Activated CD8-positive, alpha-beta memory T cell treated with anti-CD3 and anti-CD28 coated beads, Interleukin-2, amount 50 U/mL, for 24 hours (primary cell): ENCODE results near the gene THOC1.

Experiments used
- DNase-seq: peaks from one replicate; pipeline ENCODE4 v3.0.0-alpha.2; 2020; ENCODE audit errors: extremely low read depth

The THOC1 gene

DNA sequence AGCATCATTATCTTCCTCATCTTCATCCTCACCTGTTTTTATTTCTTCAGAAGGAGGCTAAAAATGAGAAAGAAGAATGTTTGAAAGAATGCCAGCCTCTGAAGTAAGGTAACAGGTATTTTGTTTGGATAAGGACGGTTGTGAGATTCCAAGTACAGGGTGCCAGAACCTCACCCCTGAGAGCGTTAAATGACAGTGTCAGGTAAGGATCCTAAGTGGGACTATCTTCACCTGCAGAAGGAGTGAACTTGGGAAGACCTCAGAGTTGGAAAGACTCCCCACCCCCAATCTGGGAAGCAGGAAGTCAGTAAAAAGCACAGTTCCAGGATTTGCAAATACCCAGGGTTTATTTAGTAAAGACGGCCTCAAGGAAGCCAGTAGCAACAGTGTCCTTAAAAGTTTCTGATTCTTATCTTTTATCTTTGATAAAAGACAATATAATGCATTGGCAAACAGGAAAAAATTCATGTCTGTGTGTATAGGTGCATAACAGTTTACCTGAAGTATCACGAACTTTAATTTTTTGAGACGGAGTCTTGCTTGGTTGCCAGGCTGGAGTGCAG, 52.3 kb downstream of the THOC1 start:
- no peak for DNase-seq

DNA sequence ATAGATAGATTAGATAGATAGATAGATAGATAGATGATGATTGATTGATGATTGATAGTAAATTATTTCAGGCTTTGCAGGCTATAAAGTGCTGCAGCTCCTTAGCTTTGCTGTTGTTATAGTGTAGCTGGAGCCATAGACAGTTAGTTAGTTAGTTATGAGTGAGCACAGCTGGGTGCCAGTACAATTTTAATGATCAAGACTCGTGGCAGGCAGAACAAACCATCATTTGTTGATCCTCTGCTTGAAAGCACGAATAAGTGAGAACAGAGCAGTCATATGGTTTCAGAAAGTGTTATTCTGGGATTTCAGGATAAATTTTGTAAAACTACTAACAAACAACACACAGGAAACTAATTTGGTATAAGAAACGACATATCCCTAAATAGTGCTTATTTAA, 53.9 kb downstream of the THOC1 start:
- DNase-seq, result no peak

DNA sequence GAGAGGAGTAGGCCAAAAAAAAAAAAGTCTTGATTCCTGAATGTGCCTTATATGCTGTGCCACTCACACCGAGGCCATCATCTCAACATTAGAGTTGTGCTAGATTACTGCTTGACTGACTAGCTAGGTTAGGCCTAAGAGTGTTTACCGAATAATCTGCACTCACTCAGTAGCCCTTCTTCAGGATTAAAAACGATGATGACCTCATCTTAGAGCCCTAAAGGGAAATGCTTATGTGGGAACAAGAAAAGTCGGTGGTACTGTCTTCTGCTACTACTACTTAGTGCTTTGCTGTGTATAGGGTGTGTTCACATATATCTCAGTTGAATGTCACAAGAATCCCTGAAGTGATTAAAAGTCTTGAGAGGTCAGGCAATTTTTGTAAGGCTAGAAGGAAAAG, 54.3 kb downstream of the THOC1 start:
- DNase-seq, result no peak

DNA sequence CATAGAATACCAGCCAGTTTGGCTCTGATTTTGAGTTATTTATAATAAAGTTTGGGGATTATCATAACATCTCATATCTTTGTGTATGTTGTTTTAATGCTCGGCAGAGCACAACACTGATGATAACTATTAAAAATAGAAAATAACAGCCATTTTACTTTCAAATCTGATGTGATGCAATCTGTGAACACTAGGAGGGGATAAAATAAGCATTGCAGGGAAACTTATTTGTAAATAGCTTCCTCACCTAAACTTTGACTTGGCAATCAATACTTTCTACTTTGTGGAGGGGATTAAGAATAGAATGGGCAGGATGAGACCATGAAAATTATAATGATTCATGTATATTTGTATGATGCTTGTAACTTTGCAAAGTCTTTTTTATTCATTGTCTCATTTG, 55.1 kb downstream of the THOC1 start:
- DNase-seq, result no peak

DNA sequence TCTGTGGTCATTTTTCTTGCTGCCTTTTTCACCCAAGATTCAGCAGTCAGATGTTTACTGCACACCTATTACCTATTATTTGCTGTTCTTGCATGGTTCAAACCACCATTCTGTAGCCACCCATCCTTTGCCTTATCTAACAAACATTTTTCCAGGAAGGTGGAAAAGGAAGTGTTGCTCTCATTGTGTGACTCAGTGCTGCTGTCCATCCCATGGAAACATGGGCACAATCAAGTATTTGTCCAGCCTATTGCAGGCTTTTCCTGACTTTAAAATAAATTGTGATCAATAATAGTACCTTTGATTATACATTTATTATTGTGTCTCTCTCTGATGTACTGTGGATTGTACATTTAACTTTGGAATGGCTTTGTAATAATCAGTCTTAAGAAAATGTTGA, 56.3 kb downstream of the THOC1 start:
- DNase-seq, result no peak

DNA sequence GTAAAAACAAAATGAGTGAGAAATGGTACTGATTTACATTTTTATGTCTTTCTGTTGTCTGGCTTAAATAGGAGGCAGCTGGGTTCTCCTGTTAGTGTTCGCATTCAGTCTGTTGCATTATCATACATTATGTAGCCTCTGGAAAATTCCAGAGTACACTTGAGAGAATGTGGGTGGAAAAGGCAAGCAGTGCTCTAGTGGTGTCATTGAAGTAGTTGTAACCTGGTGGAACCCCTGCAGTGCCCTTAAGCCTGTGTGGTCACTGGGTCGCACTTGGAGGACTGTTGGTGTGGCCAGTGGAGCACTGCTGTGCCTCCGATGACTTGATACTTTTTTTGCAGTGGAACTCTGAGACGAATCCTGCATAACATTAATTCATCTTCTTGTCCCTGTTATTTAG, 57.1 kb downstream of the THOC1 start:
- DNase-seq, result no peak

DNA sequence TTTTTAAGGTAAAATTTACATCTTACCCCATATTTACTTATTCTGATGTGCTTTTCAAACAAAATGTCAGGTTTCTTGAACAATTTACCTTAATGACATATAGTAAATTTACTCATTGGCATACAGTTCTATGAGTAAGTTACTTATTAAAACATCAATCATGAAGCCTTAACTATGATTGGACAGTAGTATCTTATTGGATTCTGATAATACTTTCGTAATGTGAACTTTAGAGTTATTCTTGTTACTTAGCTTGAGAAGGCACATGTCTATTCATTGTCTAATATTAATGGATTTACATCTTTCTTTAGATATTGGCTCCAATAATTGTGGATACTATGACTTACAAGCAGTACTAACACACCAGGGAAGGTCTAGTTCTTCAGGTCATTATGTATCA, 57.8 kb downstream of the THOC1 start:
- DNase-seq, result no peak

DNA sequence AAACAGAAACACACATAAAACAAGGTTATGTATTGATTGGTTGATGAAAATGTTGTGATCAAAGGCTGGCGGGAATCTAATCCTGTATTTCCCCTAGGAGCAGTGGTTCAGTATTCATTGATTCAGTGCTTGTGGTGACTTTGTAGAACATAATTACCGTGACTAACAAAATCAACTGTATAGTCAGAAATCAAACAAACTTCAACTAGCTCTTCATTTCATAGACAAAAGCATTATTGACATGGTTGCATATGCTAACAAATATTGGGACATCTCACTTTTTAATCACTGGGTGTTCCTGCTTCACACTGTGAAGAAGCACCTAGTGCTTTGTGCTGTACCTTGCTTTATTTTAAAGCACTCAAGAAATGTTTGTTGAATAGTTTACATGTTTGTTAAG, 68.1 kb downstream of the THOC1 start:
- no peak for DNase-seq

DNA sequence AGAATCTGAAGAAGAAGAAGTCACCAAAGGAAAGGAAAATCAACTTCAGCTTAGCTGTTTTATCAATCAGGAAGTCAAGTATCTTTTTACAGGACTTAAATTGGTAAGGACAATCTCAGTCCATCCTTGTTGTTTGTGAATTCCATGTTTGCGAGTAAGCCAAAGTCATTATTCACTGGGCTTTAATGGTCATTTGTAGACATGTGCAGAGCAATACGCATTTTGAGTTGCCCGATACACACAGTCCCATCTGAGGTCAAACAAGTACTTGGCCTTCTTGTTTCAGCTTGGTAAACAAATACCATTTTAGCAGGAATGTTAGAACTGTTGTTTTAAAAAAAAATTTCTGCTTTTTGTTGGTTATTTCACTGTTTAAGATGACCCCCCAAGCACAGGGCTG, 68.6 kb downstream of the THOC1 start:
- no peak for DNase-seq

DNA sequence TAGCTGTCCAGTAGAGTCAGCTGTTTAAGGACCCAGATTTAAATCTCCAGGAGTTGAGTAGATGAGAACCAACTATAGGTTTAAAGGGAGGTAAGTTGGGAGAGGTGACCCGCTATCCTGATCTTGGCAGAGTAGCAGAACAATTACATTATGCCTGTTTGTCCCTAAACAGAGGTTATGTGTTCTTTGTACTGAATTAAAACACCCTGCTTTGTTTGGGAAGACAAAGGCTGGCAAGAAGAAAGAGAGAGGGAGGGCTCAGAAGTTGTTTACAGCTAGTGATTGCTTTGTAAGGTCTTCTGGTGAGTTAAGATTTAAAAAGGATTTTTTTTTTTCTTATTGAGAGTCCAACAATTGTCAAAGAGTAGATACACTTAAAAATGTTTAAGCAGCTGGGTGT, 72.2 kb downstream of the THOC1 start:
- no peak for DNase-seq

DNA sequence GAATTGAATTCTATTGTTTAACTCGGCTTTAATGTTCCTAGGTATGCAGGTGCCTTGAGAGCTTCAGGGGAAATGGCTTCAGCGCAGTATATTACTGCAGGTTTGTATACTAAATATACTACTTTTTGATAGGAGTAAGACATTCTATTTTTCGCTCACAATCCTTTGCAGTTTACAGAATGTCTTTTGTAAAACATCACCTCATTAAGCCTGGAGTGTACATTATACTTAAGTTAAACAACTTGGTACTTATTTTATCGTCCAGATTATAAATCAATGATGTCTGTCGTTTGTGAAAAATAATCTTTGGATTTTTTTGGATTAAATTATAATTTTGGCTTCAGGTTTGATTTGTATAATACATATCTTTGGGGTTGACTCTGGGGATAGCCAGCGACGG, 75.0 kb downstream of the THOC1 start:
- no peak for DNase-seq

DNA sequence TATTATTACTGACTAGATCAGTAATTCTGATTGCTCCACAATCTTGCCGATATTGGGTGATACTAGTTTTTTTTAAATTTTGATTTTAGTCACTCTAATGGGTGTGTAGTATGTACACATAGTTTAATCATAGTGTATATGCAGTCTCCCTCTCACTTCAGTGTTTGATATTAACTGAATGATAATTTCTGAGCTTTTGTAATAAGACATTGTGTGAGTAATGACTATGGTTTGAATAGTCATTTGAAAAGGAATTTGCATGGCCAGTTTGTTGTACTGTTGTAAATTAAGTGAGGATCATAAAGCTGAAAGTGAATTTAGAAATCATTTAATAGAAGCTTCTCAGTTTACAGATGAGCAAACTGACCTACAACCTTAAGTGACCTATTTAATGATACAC, 76.1 kb downstream of the THOC1 start:
- DNase-seq, result no peak

DNA sequence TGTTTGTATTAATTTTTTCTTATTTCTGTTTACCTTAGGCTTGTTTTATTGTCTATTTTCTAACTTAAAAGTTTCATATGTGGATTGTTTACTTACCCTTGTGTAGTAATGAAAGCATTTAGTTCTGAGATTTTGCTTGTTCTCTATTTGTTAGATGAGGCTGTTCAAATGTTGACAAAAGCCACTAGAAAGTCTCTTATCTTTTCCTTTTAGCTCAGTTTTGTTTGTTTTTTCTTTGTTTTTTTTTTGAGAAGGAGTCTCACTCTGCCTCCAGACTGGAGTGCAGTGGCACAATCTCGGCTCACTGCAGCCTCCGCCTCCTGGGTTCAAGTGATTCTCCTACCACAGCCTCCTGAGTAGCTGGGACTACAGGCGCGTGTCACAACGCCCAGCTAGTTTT, 78.6 kb downstream of the THOC1 start:
- no peak for DNase-seq

DNA sequence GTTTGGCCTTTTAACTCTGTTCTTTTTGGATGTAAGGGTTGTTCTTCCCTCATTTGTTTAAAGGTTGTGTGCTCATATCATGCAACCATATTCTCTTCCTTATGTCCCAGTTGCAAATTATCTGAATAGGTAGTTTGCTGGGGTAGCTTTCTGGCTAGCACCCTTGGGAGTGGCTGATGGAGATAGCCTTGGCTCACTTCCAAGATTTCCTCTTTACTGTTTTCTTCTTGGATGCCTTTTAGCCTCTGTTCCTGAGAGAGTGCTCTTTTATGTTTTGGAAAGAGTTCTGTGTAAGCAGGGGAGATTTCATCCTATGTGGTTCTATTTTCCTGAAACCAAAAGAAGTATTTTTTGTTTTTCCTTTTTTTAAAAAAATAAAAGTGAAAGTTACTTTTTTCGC, 84.1 kb downstream of the THOC1 start:
- no peak for DNase-seq

DNA sequence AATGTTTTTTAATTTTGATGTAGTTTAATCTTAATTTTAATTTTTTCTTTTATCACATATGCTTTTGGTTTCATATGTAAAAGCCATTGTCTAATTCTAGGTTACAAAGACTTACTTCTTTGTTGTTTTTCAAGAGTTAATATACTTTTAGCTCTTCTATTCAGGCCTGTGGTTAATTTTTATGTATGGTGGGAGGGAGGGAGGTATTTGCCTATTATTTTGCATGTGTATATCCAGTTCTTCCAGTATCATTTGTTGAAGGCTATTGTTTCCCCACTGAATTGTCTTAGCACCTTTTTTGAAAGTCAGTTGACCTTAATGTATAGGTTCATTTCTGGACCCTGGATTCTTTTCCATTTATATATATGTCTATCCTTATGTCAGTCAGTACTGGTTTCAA, 86.1 kb downstream of the THOC1 start:
- DNase-seq, result no peak

DNA sequence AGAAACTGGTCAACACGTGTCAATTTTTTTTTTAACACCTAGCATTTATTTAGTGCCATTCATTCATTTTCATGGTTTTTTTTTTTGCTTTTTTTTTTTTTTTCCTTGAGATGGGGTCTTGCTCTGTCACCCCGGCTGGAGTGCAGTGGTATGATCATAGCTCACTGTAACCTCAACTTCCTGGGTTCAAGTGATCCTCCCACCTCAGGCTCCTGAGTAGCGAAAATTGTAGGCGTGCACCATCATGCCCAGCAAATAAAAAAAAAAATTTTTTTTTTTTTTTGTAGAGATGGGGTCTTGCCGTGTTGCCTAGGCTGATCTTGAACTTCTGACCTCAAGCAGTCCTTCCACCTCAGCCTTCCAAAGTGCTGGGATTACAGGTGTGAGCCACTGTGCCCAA, 88.3 kb downstream of the THOC1 start:
- DNase-seq, result no peak

DNA sequence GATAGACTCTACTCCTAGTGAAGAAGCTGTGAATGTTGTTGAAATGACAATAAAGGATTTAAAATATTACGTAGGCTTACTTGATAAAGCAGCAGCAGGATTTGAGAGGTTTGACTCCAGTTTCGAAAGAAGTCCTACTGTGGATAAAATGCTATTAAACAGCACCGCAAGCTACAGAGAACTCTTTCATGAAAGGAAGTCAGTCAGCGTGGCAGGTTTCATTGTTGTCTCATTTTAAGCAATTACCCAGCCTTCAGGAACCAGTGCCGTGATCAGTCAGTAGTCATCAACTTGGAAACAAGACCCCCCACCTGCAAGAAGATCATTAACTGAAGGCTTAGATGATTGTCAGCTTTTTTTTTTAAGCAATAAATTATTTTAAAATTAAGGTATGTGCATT, 95.5 kb downstream of the THOC1 start:
- no peak for DNase-seq
